GM18520 (cell line): ENCODE results near the gene RAI1.

ENCODE experiments used
- ATAC-seq: cut with Tn5 transposase; IDR thresholded peaks from one replicate; pipeline ENCODE4 v1.9.1; 2021; ENCODE audit not compliant: unreplicated experiment

Gene RAI1

DNA sequence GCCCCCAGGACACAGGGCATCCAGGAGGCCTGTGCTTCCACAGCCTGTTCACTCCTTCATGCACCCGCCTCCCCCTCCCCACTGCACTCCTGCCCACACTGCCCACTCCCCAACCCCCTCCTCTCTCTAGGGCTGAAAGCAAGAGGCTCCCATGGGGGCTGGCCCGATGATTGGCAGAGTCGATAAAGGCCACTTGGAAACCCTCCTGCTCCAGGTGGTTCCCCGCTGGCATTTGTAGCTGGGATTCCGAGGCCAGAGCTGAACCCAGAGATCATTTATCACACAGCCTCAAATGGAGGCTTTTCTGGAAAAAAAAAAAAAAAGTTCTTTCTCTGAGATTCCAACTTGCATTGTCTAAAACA lies 81.5 kb downstream of the RAI1 start:
- no peak for ATAC-seq

GRCh38 chr17:17763136-17763535 lies 81.9 kb downstream of the RAI1 start:
- ATAC-seq, result no peak

DNA sequence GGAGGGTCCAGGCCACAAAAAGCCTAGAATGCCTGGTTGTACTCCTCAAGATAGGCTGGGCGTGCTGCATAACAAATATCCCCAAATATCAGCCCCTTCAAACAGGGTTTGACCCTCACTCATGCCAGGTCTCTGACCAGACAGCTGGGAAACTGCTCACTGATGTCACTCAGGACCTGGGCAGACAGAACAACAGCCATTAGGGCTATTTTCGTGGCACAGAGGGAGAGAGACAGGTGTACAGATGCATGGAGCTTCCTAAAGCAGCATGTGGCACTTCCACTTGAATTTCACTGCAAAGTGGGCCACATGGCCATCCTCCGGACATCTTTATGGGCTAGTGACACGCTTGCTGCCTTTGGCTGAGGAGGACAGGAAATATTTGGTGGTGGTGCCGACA lies 82.5 kb downstream of the RAI1 start:
- ATAC-seq, result no peak

DNA sequence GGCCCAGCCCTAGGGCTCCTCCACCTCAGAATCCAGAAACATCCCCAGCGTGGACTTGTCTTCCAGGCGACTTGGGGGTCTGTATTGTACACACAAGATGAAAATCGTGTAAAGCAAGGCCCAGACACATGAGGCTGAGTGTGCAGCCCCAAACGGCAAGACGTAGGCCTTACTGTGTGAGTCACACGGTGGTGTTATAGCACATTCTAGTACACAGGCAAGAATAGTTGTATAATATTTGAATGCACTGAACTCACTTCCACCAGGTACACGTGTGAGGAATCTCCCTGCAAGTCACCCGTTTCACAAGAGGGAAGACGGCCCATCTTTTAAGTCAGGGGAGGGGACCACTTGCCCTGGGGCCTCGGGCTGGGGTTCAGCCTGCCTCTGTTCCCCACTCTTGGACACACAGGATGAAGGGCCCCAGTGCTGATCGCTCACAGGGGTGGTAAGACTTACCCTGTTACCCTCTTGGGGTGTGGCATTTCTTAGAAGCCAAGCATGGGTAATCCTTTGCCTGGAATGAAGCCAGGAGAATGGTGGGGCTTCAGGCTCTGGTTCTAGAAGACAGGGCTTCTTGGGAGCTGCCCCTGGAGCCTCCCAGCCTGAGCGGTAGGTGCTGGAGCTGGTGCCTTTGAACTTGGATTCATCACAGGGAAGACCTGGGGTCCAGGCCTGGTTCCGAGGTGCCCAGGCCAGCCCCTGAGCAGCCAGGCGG lies 84.3 kb downstream of the RAI1 start:
- no peak for ATAC-seq

- no peak for ATAC-seq
These were observed 85.0 kb downstream of the RAI1 start for GRCh38 chr17:17766077-17766743.

- ATAC-seq, result no peak
These were observed 85.5 kb downstream of the RAI1 start for GRCh38 chr17:17766744-17767120.

DNA sequence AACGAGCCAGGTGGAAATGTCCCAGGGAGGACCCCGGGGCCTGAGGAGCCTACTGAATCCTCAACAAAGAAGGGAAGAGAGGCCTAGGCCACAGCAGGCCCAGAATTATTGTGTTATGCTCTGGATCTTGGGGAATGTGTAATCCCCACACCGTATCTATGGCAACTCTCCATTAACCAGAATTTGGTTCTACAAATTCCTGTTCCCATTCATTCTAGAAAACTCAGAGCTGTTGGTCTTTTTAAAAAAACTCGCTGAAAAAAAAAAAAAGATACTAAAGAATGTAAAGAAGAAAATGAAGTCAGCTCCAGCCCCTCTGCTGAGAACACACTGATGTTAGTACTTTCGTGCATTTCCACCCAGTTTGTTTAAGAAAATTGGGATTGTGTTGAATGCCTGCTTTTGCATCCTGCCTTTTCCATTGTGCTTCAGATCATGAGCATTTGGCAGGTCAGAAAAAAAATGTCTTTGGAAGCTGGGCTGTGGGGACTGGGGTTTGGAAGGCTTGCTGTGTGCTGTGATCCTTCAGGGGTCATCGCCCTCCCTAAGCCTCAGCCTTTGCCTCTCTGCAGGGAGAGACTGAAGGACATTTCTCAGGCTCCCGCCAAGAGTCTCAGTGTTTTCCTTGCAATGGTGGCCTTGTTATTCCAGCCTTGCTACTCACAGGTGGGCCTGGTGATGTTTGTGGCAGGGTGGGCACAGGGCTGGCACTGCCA lies 86.1 kb downstream of the RAI1 start:
- ATAC-seq, result no peak

- no peak for ATAC-seq
These were observed 86.7 kb downstream of the RAI1 start for GRCh38 chr17:17767887-17768418.

DNA sequence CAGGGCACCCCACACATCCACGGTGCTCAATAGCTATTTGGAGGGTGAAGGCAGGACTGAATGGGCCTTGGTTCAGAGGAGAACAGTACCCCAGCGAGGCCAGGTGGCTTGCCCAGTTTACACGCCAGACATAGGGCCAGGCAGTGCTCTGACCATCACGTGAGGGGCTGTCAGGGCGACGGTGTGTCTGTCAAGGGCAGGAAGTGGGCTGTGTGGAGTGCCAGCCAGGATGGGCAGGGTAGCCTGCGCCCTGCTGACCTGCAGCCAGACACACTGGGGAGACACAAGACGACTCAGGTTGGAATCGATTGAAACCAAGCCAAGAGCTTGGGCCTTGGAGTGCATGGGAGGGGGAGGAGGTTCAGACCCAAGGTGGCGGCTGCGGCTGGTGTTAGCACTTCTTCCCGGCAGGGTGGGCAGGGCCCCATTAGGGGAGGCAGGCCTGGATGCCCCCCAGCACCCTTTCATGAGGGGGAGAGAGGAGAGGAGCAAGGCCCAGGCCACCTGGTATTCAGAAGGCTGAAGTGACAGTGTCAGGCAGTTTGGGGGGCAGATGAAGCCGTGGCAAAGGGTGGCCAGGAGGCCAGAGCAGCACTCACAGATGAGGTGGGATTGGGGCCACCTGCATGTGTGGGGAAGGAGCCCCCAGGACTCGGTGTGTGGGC lies 87.3 kb downstream of the RAI1 start:
- no peak for ATAC-seq

DNA sequence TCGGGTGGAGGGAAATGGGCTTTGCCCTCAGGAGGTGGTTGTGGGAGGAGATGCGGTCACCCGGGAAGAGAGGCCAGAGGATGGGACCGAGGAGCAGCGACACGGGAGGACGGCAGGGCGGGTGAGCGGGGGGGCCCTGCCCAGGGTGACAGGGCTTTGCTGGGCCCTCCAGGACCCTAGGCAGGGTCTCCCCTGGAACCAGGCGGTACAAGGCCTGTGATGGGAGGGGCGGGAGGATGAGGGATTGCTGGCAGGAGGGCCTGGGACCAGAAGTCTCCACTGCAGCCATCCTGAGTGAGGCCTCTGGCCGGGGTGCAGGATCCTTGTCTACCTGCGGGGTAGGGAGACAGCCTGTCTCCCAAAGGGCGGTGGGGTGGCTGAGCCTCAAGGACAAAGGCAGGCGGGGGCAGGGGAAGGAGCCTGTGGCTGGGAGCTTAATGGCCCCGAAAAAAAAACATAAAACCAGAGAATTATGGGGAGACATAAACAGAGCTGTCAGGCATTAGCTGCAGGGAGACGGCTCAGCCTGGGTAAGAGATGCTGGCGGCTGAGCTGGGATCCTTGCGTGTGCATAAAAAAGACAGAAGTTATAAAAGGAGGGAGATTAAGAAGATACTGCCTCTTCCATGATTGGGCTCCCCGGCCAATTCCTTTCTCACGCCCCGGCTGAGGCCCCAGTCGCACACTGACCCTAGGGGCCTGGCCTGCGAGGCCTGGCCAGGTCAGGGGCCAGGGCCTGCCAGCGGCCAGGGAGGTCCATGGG lies 88.8 kb downstream of the RAI1 start:
- ATAC-seq, result no peak

DNA sequence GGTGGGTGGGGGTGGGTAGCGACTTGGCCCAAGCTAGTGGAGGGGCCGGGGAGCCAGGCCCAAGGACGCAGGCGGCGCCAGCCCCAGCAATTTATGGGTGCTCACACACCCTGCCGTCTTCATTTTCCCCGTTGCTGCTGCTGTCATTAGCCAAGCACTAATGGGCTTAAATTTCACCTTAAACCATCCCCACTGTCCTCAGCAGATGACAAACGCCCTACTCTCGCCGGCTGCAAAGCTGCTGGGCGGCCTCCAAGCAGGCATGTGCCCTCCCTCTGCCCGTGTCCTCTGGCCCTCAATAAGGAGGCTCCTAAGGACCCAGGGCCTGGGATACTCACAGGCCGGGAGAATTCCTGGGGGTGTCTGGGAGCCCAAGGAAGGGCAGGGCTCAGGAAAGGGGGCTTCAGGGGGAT lies 89.4 kb downstream of the RAI1 start:
- ATAC-seq, result no peak

DNA sequence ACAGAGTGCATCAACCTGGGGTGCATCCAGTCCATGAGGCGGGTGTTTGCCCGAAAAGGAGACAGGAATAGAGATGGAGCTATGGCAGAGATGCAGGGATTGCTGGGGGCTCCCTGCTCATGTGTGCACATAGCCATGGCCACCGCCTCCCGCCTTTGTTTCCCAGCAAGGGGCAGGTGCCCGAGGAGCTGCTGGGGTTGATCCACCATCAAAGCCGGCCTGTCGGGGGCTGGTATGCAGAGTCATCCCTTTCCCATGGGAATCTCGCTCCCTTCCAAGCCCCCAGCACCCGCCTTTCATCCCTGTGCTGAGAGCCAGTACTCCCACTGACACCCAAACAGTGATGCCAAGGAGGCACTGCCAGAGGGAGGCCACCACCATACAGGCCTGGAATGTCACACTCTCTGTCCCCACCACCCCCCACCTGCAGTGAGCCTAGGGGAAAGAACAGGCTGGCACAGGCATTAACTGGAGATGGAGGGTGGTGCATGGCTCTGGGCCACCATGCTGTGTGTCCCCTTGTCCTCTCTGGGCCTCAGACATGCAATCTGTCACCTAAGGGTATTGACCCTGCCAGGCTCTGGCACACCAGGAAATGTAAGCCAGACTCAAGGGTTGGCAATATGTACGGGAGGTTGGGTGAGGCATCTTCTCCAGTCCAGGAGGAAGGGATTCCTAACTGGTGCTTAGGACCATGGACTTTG lies 90.4 kb downstream of the RAI1 start:
- no peak for ATAC-seq

DNA sequence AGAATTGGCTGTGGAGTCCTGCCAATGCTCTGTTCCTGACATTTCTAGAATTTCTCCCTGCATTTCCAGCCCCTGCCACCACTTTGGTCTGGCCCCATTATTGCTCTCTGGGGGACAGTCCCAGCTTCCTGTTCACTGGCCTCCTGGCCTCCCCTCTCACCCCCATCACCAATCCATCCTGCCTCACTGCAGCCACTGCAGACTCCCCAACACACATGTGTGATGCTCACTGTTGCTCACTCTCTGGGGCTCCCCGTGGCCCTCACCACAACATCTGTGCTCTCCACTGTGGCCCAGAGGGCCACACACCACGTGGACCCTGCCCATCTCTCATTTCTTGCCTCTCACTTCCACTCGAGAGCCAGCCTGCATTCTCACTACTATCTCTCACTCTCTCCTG lies 91.0 kb downstream of the RAI1 start:
- no peak for ATAC-seq

- no peak for ATAC-seq
These were observed 93.0 kb downstream of the RAI1 start for GRCh38 chr17:17774009-17774881.

DNA sequence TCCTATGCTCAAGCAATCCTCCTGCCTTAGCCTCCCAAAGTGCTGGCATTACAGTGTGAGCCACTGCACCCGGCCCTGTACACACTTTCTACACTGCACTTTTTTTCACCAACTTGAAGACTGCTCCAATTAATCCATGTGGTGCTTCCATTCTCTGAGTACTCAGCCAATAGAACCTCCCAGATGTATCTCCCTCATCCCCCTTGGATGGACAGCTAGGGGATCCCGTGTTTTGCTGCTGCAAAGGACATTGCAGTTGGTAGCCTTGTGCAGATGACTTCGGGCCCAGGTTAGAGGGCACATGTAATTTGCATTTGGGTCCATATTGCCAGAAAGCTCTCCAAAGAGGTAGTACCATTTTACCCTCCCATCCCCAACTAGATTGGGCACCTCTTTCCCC lies 95.6 kb downstream of the RAI1 start:
- ATAC-seq, result no peak

DNA sequence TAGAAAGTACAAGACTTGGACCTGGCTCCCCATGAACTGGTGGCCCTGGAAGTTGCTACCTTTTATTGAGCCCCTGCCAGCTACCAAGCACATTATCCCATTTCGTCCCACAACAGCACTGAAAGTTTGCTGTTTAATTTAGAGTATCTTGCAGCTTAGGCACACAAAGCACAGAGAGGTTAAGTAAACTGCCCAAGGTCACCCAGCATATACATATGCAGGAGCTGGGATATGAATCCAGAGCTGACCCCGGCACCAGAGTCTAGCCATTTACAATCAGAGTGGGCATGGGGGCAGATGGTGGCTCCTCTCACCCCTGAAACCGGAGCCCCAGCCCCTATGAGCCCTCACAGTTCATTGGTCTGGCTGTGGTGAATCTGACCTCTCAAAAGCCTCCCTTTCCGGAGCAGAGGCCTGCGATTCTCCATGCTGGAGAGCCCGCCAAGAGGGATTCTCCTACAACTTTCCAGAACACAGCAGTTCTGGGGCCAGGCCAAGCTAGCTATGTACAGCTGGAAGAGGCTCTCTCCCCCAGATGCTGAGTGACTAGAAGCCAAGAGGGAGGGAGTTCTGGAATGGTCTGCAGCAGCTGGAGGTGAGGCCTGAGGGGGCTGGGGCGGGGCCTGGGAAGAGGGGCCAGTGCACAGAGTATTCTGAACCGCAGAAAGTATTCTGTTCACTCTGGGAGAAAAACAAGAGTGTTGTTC lies 97.2 kb downstream of the RAI1 start:
- no peak for ATAC-seq

DNA sequence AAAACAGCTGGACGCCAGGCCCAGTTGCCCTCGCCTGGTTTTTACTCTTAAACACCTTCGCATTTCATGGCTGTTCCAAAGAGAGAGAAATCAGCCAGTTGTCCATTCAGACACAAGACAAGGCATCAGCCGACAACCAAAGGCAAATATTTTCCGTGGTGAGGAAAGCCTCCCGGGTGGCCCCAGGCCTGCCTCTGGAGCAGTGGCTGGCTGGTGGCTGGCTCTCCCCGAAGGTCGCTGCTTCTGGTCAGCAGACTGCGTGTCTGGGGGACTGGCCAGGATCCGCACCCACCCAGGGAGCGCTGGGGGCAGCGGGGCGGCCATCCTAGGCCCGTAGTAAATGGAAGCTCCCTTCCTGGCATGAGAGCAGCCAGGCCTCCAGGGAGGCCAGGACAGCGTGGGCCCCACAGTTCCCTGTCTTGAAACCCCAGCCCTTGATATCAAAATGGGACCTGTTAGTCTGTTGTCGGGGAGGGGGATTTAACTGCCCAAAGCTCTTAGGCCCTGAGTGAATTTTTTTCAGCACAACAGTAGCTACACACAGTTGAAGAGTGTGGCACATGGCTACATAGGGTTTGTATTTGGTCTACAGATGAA lies 97.9 kb downstream of the RAI1 start:
- ATAC-seq, result no peak

DNA sequence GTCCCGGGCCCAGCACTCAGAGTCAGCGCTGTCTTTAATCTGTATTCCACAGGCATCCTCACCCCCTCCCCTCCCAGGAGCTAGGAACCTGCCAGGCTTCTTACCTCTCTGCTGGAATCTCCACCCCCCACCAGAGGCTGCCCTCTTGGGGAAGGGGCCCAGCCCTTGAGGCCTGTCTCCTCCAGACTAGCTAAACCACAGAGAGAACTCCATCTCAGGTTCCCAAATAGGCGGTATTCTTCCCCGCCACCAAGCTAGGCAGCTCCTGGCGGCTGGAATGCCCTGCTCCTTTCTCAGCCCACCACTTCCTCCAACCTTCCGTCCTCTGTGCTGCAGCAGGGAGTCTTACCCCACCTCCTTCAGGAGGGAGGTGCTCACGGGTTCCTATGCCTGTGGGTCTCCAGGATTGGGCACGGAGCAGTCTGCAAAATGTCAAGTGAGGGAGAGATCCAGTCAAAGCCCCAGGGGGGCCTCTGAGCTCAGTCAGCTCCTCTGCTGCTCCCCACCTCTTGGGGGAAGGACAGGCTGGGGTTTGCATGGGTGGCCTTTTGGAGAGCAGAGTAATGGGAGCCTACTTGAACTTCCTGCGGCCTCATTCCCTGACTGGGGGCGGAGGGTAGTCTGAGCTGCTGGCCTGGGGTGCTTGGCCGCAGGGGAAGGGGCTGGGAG lies 99.8 kb downstream of the RAI1 start:
- ATAC-seq, result no peak
